NCI-H2196 (cell line): ENCODE data around the gene CSNK1E.

Source experiments
- DNase-seq: peaks from one replicate; lab custom pipeline; 2025; ENCODE audit not compliant: unreplicated experiment; lab: John Stamatoyannopoulos, UW

Gene CSNK1E

DNA sequence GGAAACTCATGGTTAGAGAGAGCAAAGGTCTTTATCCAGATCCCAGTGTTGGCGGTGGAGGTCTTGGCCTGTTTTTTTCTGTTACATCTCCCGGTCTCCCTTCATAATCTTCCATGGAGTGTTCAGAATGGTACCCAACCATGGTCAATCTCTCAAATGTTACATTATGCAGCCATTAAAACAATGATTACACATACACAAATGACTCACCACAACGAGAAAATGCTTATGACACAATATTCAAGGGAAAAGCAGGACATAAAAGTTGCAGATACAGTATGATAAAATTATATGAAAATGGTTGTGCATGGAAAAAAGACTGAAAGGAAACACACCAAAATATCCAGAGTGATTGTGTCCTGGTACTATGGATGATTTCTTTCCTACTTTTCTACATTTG, 17.8 kb upstream of the CSNK1E start:
- DNase-seq: no peak

- no peak for DNase-seq
These were observed 10.6 kb upstream of the CSNK1E start for GRCh38 chr22:38327805-38328204.

- no peak for DNase-seq
These were observed 10.2 kb upstream of the CSNK1E start for GRCh38 chr22:38327396-38327795.

DNA sequence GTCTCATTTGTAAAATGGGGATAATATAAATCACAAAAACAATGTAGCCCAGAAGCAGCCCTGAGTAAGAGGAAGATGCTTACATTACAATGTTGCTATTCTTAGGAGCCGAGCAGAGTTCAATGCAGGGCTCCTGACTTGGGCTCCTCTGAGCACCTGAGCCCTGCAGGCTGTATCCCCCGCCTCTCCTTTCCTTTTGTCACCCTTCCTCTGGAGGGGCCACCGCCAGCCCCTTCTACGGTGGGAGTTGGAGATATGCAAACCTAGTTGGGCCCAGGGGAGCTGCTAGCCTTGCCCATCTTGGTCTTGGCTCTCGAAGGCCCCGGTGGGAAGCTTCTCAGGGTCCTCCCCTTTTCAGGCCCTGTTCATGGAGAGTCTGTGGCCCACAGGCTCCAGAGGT, 8.4 kb upstream of the CSNK1E start:
- DNase-seq: no peak

GRCh38 chr22:38320605-38321402, 3.6 kb upstream of the CSNK1E start:
- no peak for DNase-seq

GRCh38 chr22:38318792-38319773, 1.9 kb upstream of the CSNK1E start:
- DNase-seq: no peak

DNA sequence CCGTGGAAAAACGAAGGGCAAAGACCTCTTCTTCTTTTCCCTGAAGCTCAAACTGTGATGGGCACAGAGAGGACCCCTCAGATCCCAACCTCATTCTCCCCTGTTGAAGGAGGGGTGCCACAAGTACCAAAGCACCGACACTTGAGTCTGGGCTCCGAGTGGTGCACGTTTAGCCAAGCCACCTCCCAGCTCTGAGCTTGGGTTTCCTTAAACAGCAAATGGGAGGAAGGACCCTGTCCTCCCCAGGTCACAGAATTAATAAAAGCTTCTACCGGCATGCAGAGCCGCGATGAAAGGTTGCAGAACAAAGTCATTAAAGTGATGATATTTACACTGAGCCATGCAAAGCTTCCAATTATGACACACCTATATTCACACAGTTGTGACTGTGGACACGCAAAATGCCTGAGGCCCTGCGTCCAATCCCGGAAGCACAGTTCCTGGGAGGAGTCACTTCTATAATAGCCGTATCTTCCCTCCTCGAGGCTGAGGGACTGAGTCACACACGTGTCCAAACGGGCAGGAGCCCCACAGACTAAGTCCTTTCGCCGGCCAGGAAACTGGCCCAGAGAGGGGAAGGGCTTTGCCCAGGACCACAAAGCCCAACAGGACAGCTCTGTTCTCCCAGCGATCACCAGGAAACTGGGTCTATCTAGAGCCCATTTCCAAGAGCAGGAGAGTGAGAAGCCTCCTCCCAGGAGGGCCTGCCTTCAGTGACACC, 922 bp upstream of the CSNK1E start:
- DNase-seq: peak; percentile 50

GRCh38 chr22:38316364-38317121, 690 bp downstream of the CSNK1E start:
- peak; percentile 7 for DNase-seq

DNA sequence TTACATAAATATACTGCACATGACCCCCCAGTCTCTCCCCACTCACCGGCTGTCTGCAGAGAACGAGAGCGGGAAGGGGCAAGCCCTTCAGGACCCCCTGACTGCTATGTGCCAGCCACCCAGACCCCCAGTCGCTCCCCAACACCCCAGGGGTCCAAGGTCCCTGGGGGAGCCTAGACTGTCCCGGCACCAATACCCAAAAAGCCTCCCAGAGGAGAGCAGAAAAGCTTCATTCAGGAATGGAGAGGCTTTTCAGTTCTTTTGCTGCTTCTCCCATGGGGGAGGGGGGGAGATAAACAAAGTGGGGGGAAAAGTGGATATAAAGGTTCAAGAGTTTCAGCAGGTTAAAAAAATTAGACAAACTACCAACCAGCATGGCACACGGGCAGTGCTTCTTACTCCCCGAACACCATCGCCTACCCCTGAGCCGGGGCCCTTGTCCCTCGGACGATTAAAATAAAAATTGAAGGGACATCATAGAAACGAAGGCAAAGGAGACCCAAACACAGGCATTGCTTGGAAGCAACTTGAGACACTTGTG, 1.3 kb downstream of the CSNK1E start:
- no peak for DNase-seq

DNA sequence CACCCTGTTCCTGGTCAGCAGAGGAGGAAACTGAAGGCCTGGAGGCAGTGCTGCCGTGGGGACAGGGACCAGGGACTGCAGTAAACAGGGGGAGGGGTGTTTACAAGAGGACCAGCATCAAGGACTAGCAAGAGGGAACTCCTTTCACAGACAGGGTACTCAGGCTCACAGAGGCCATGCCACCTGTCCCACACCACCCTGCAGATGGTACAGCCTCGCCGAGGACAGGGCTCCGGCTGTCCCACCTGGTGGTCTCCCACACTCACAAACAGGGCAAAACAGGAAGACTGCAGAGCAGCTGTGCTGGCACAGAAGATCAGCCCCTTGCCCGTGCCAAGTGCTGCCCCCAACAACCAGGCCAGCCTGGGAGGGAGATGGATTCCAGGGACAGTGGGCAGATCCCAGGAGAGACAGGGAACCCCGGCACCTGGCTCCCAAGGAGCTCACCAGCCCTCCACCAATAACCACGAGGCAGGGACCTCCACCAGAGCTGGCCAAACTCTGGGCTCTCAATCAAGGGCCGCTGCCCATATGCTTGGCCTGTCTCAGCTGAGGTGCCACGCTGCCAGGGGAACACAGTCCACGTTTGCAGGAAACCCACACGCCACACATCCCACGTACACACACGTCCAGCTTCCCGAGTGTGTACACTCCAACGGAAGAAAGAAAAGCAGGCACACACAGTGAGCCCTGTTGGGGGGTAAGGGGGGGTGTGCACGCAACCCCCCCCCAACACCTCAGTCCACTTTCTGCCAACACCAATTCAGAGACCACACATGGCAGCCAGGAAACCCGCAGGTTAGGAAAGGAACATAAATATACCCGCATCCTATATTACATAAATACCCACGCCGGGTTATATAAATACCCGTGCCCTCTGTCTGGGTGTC, 2.1 kb downstream of the CSNK1E start:
- no peak for DNase-seq

GRCh38 chr22:38314051-38314932, 2.9 kb downstream of the CSNK1E start:
- DNase-seq: no peak

GRCh38 chr22:38313384-38313955, 3.8 kb downstream of the CSNK1E start:
- no peak for DNase-seq

DNA sequence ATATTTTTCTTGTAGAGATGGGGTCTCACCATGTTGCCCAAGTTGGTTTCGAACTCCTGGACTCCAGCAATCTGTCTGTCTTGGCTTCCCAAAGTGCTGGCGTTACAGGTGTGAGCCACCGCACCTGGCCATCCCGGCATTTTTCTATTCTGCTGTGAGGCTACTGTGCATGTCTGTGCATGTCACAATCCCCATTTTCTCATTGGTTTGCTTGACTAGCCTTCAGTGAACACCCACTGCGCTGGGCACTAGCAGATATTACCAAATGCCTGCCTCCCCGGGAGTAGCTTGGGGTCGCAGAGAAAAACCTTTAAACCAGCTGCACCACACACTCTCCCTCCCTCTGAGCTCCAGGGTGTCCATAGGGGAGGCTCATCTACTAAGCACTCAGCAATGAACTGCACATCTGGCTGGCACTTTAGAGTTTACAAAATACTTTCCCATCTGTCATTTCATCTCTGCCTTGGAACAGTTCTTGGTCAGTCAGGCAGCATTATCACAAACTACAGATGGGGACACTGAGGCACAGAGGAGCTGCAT, 4.9 kb downstream of the CSNK1E start:
- DNase-seq: no peak

- DNase-seq: no peak
These were observed 6.0 kb downstream of the CSNK1E start for GRCh38 chr22:38311323-38311620.

- no peak for DNase-seq
These were observed 6.5 kb downstream of the CSNK1E start for GRCh38 chr22:38310518-38311322.

DNA sequence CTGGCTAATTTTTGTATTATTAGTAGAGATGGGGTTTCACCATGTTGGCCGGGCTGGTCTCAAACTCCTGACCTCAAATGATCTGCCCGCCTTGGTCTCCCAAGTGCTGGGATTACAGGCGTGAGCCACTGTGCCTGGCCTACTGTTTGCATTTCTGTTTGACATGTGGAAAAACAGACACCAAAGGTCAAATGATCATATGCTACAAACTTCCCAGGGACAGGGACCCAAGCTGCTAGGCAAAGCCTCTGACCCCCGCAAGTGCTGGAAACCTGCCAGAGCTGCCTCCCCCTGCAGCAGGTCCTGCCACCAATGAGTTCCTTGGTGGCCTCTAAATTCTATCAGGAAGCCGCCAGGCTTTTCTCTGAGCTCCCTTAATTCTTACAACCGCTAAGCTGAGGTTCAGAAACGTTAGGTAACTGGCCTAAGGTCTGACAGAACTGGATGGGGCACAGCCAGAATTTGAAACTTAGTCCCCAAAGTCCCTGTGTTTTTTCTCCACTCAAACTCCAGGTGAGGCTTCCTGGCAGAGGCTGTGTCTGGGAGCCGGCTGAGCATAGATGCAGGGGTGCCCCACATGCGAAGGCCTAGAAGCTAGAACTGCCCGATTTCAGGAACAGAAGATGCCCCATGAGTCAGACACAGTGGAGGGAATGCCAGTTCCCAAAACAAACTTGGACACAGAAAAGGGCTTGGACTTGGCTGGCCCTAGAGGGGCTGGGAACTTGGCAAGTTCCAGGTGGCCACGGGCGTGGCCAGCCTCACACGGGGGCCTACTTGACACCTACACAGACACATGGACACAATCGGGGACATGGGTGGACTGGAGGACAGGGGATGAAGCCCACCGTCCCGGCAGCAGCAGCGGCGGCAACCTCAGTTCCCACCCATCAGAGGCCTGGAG, 7.4 kb downstream of the CSNK1E start:
- DNase-seq: no peak
